Upper lobe of left lung (tissue), 4 donors: ENCODE measurements around the gene STX16.

Experiments used
- CTCF ChIP-seq, 6 experiments: fragments of 450-650 bp in 4 of 6; fragments of 200-600 bp in 2 of 6; sonication (generic) in 2 of 6; IDR thresholded peaks; one replicate each; pipeline ENCODE4 v1.5.1; 2016 to 2019; ENCODE audit warnings: antibody characterized with exemption in 6 of 6
- POLR2A ChIP-seq, 4 donors: fragments of 450-650 bp; IDR thresholded peaks; one replicate each; pipeline ENCODE4 v1.5.1; 2016 to 2017; ENCODE audit warnings: antibody characterized with exemption in 4 of 4, mild to moderate bottlenecking in 2 of 4
- POLR2AphosphoS5 ChIP-seq, 2 donors: sonication (generic); formaldehyde crosslinking; IDR thresholded peaks; one replicate each; pipeline ENCODE4 v1.5.1; 2017; ENCODE audit warnings: antibody characterized with exemption in 2 of 2

DNA sequence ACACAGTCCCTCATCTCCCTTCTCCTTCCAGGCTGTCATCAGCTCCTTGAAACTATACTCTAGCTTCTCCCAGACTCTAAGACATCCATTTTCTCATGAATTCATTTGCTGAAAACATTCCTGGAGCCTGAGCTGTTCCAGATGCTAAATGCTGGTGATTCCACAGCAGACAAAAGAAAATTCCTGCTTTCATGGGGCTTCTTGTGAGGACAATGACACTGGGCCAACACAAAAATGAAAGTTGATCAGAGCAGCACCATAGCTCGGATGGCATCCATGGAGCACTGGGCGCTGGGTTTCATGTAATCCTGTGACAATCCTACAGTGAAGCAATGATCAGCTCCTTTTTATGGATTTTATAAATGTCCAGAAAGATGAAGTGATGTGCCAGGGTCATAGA is 47.4 kb upstream of the STX16 start:
- TF ChIP-seq POLR2A (IDR thresholded peaks at IDR 0.05) (no peak), POLR2AphosphoS5 (IDR thresholded peaks at IDR 0.05) (no peak), CTCF (IDR thresholded peaks at IDR 0.05) (no peak)
